IMR-90 (cell line): Measurements from ENCODE around the gene C19orf73. TPM values are rescaled to one million over a fixed set of nuclear protein-coding genes. Genes with fewer than 3 reads are reported as not detected.

ENCODE experiments used
- ATAC-seq: fragments of 200-7000 bp; cut with Tn5 transposase; 2 replicates; pipeline ENCODE4 v1.9.1; 2020; ENCODE audit warnings: low read depth, mild to moderate bottlenecking, moderate library complexity
- BruUV-seq: library from RNA; stranded (reverse); fragments of 400-500 nt; replicated peaks from 2 replicates; lab custom pipeline; 2021; lab: Mats Ljungman, UMichigan
- CTCF ChIA-PET: fragments of 300-600 bp; formaldehyde crosslinking; extraction: SDS; loops from one replicate; lab custom pipeline; 2021; ENCODE audit warnings: antibody characterized with exemption; lab: Yijun Ruan, JAX
- POLR2A ChIA-PET: fragments of 300-600 bp; sonication (Branson Sonifier 250); formaldehyde crosslinking; loops from one replicate; lab custom pipeline; 2022; ENCODE audit warnings: antibody characterized with exemption; ENCODE audit not compliant: unreplicated experiment; lab: Charles Lee
- DNase-seq: peaks from one replicate; pipeline ENCODE4 v3.0.0; 2013
- H2AFZ ChIP-seq: replicated peaks from 2 replicates; pipeline ENCODE3; 2013; ENCODE audit warnings: low read length, mild to moderate bottlenecking; ENCODE audit not compliant: poor library complexity
- H2AK5ac ChIP-seq: 2 replicates; pipeline ENCODE4 v1.6.1; 2013; ENCODE audit warnings: low read depth, low read length, inconsistent platforms
- H2AK9ac ChIP-seq: replicated peaks from 2 replicates; pipeline ENCODE3; 2013; ENCODE audit warnings: mild to moderate bottlenecking, low read depth, low read length, moderate library complexity; ENCODE audit not compliant: poor library complexity
- H2BK120ac ChIP-seq: 2 replicates; pipeline ENCODE4 v1.6.1; 2013; ENCODE audit warnings: low read depth, low read length, inconsistent platforms
- H2BK15ac ChIP-seq: 3 replicates; pipeline ENCODE4 v1.6.1; 2013; ENCODE audit warnings: low read depth, low read length, inconsistent platforms
- H2BK20ac ChIP-seq: 2 replicates; pipeline ENCODE4 v1.6.1; 2013; ENCODE audit warnings: low read depth, mild to moderate bottlenecking, inconsistent platforms, low read length, moderate library complexity
- H2BK5ac ChIP-seq: 2 replicates; pipeline ENCODE4 v1.6.1; 2013; ENCODE audit warnings: mild to moderate bottlenecking, low read depth, low read length, inconsistent platforms; ENCODE audit not compliant: poor library complexity, severe bottlenecking
- H3K14ac ChIP-seq: replicated peaks from 2 replicates; pipeline ENCODE4 v1.6.1; 2013; ENCODE audit warnings: low read depth, low read length, inconsistent platforms
- H3K18ac ChIP-seq: 2 replicates; pipeline ENCODE4 v1.6.1; 2013; ENCODE audit warnings: low read depth, low read length, control low read depth
- H3K23ac ChIP-seq: 2 replicates; pipeline ENCODE4 v1.6.1; 2013; ENCODE audit warnings: low read depth, low read length, inconsistent platforms
- H3K27ac ChIP-seq: 2 replicates; pipeline ENCODE4 v1.5.1; 2013; ENCODE audit warnings: mild to moderate bottlenecking, control low read depth, low read length; ENCODE audit not compliant: insufficient read depth
- H3K27me3 ChIP-seq: 2 replicates; pipeline ENCODE4 v1.6.1; 2013; ENCODE audit warnings: low read length; ENCODE audit not compliant: control insufficient read depth, insufficient read depth
- H3K36me3 ChIP-seq: 2 replicates; pipeline ENCODE4 v1.6.1; 2013; ENCODE audit warnings: low read length, mixed read lengths; ENCODE audit not compliant: control insufficient read depth, insufficient read depth
- H3K4ac ChIP-seq: 2 replicates; pipeline ENCODE4 v1.6.1; 2013; ENCODE audit warnings: low read depth, low read length, inconsistent platforms
- H3K4me1 ChIP-seq: 2 replicates; pipeline ENCODE4 v1.6.1; 2013; ENCODE audit warnings: low read length, mixed read lengths; ENCODE audit not compliant: control insufficient read depth, insufficient read depth
- H3K4me2 ChIP-seq: 2 replicates; pipeline ENCODE4 v1.6.1; 2013; ENCODE audit warnings: low read depth, mild to moderate bottlenecking, control low read depth, low read length, moderate library complexity
- H3K4me3 ChIP-seq: 2 replicates; pipeline ENCODE4 v1.5.1; 2013; ENCODE audit warnings: low read depth, mild to moderate bottlenecking, control low read depth, low read length, moderate library complexity; ENCODE audit not compliant: insufficient read depth
- H3K56ac ChIP-seq: 2 replicates; pipeline ENCODE4 v1.6.1; 2013; ENCODE audit warnings: low read length, inconsistent platforms; ENCODE audit not compliant: insufficient read depth; ENCODE audit errors: extremely low read depth
- H3K79me1 ChIP-seq, 2 experiments: 2 replicates each; pipeline ENCODE4 v1.6.1; 2013; ENCODE audit warnings: low read length in 2 of 2, inconsistent platforms in 1 of 2, low read depth in 1 of 2
- H3K9ac ChIP-seq: 2 replicates; pipeline ENCODE4 v1.6.1; 2013; ENCODE audit warnings: low read depth, low read length, control low read depth
- H3K9me1 ChIP-seq: 2 replicates; pipeline ENCODE4 v1.6.1; 2013; ENCODE audit warnings: low read length, inconsistent platforms; ENCODE audit not compliant: insufficient read depth
- H3K9me3 ChIP-seq: 2 replicates; pipeline ENCODE4 v1.6.1; 2013; ENCODE audit warnings: low read length; ENCODE audit not compliant: control insufficient read depth, insufficient read depth
- H4K20me1 ChIP-seq: 2 replicates; pipeline ENCODE4 v1.6.1; 2013; ENCODE audit warnings: low read length, inconsistent platforms; ENCODE audit not compliant: insufficient read depth
- H4K5ac ChIP-seq: 2 replicates; pipeline ENCODE4 v1.6.1; 2013; ENCODE audit warnings: mild to moderate bottlenecking, low read depth, low read length, control low read depth
- H4K8ac ChIP-seq, 2 experiments: 2 replicates each; pipeline ENCODE4 v1.6.1; 2013; ENCODE audit warnings: low read depth in 2 of 2, low read length in 2 of 2, control low read depth in 1 of 2, inconsistent platforms in 1 of 2
- H4K91ac ChIP-seq: 2 replicates; pipeline ENCODE4 v1.6.1; 2013; ENCODE audit warnings: low read depth, low read length, inconsistent platforms; ENCODE audit not compliant: insufficient read depth
- BHLHE40 ChIP-seq: fragments of 150-350 bp; IDR thresholded peaks from 2 replicates; pipeline ENCODE4 v1.6.1; 2016; ENCODE audit warnings: mild to moderate bottlenecking, low read depth, low read length
- CEBPB ChIP-seq: IDR thresholded peaks from 2 replicates; pipeline ENCODE4 v1.6.1; 2012; ENCODE audit warnings: low read depth, low read length, improper control_type of control experiment
- CHD1 ChIP-seq: IDR thresholded peaks from 2 replicates; pipeline ENCODE4 v1.6.1; 2012; ENCODE audit warnings: low read depth, low read length, improper control_type of control experiment
- CTCF ChIP-seq: conservative IDR thresholded peaks from 2 replicates; pipeline ENCODE4 v1.5.1; 2012; ENCODE audit warnings: mild to moderate bottlenecking, low read depth, low read length, improper control_type of control experiment
- ELK1 ChIP-seq: fragments of 150-350 bp; IDR thresholded peaks from 2 replicates; pipeline ENCODE4 v1.6.1; 2016; ENCODE audit warnings: low read depth, mild to moderate bottlenecking, low read length, moderate library complexity, borderline replicate concordance
- FOS ChIP-seq: fragments of 150-350 bp; IDR thresholded peaks from 2 replicates; pipeline ENCODE4 v1.6.1; 2016; ENCODE audit warnings: low read depth, low read length
- MAFK ChIP-seq: IDR thresholded peaks from 2 replicates; pipeline ENCODE4 v1.6.1; 2012; ENCODE audit warnings: low read depth, low read length, improper control_type of control experiment
- MAZ ChIP-seq: IDR thresholded peaks from 2 replicates; pipeline ENCODE4 v1.6.1; 2012; ENCODE audit warnings: low read depth, mild to moderate bottlenecking, low read length, improper control_type of control experiment, moderate library complexity, borderline replicate concordance
- MXI1 ChIP-seq: IDR thresholded peaks from 2 replicates; pipeline ENCODE4 v1.6.1; 2012; ENCODE audit warnings: low read depth, mild to moderate bottlenecking, low read length, moderate library complexity, borderline replicate concordance
- NFE2L2 ChIP-seq: fragments of 150-350 bp; IDR thresholded peaks from 2 replicates; pipeline ENCODE4 v1.6.1; 2016; ENCODE audit warnings: low read depth, mild to moderate bottlenecking, low read length
- POLR2A ChIP-seq: IDR thresholded peaks from 2 replicates; pipeline ENCODE4 v1.6.1; 2012; ENCODE audit warnings: mild to moderate bottlenecking, low read depth, low read length
- RAD21 ChIP-seq: IDR thresholded peaks from 2 replicates; pipeline ENCODE4 v1.6.1; 2012; ENCODE audit warnings: low read length, improper control_type of control experiment
- RCOR1 ChIP-seq: IDR thresholded peaks from 2 replicates; pipeline ENCODE4 v1.6.1; 2012; ENCODE audit warnings: mild to moderate bottlenecking, low read length, improper control_type of control experiment; ENCODE audit not compliant: insufficient replicate concordance
- RFX5 ChIP-seq: IDR thresholded peaks from 2 replicates; pipeline ENCODE4 v1.8.0; 2012; ENCODE audit warnings: low read depth, mild to moderate bottlenecking, low read length, moderate library complexity
- SMC3 ChIP-seq: fragments of 150-350 bp; IDR thresholded peaks from 2 replicates; pipeline ENCODE4 v1.6.1; 2016; ENCODE audit warnings: low read depth, mild to moderate bottlenecking, antibody characterized with exemption, low read length, moderate library complexity
- USF2 ChIP-seq: fragments of 150-350 bp; IDR thresholded peaks from 2 replicates; pipeline ENCODE4 v1.6.1; 2017; ENCODE audit warnings: mild to moderate bottlenecking, antibody characterized with exemption, low read length, low read depth
- WGBS, 2 experiments: methylation state at CpG; one replicate each; pipeline versions ENCODE4 v1.1.5 to v1.1.7; 2013; ENCODE audit warnings: missing lambda C conversion rate in 2 of 2; ENCODE audit not compliant: insufficient read length in 1 of 2; ENCODE audit errors: extremely low coverage in 2 of 2; 5-methylcytosine and 5-hydroxymethylcytosine counted together
- dilution Hi-C: fragments of 300-500 bp; cut with HindIII; formaldehyde crosslinking; loops from one replicate; pipeline ENCODE4 v1.14.3; 2018; ENCODE audit warnings: low sequenced_read_pairs; ENCODE audit not compliant: unreplicated experiment
- in situ Hi-C: fragments of 300-500 bp; cut with MboI; formaldehyde crosslinking; loops from 3 replicates; pipeline ENCODE4 v1.14.3; 2019; ENCODE audit warnings: low sequenced_read_pairs, inconsistent platforms, mixed read lengths
- intact Hi-C: fragments of 100-400 bp; cut with micrococcal nuclease; formaldehyde crosslinking; loops from 2 replicates; pipeline ENCODE4 v1.10.0; 2022
- polyA plus RNA-seq, 3 experiments: library from polyadenylated mRNA; depleted of rRNA; stranded (reverse); fragments of >200 nt; gene quantifications; 2 replicates each; pipeline ENCODE4 v1.2.3, GENCODE V29; 2012; ENCODE audit warnings: low replicate concordance in 1 of 3
- total RNA-seq: library from RNA; depleted of rRNA; stranded (reverse); fragments of >200 nt; gene quantifications from 2 replicates; pipeline ENCODE4 v1.2.3, GENCODE V29; 2012

C19orf73 gene
- total and polyA plus RNA-seq, 2 of the 4 experiments (the other 2 are of a cell fraction) = 1.2 TPM; not detected in 1

- intact Hi-C loops = no loop called here
- POLR2A ChIA-PET = no interaction called here
- ATAC-seq = no peak
- H3K27me3 ChIP-seq = no peaks in the 10 kb centered on the region
- no peak overlapping the region for H3K4me3 ChIP-seq
- H3K56ac ChIP-seq = no peak overlapping the region
- H3K9me3 ChIP-seq = no peaks in the 10 kb centered on the region
- H3K9ac ChIP-seq = no peak overlapping the region
- dilution Hi-C loops = no loop called here
- H2AK5ac ChIP-seq = no peak overlapping the region
- in situ Hi-C loops = no loop called here
- no peak overlapping the region for H3K18ac ChIP-seq
- H4K8ac ChIP-seq = no peak overlapping the region
- no peak overlapping the region for H2BK20ac ChIP-seq
- no peak overlapping the region for H3K4me2 ChIP-seq
- no TSS peak for BruUV-seq
- no CpG with 5 or more reads among the region's 5 CpGs for WGBS, 2 experiments
- H3K9me1 ChIP-seq = peaks cover 6% of the 10 kb centered on the region; the same call in 1 of the 2 replicates
- H4K5ac ChIP-seq = no peak overlapping the region
- H3K4ac ChIP-seq = no peak overlapping the region
- no peaks in the 10 kb centered on the region for H3K36me3 ChIP-seq
- DNase-seq = no peak
- no peaks in the 10 kb centered on the region for H4K20me1 ChIP-seq
- H3K14ac ChIP-seq = no peak overlapping the region
- H3K27ac ChIP-seq = no peak overlapping the region
- TF ChIP-seq CTCF (no peak), CHD1 (no peak), POLR2A (no peak), RFX5 (no peak), MXI1 (no peak), USF2 (no peak), ELK1 (no peak), RCOR1 (no peak), MAFK (no peak), SMC3 (no peak), NFE2L2 (no peak), RAD21 (no peak), BHLHE40 (no peak), MAZ (no peak), CEBPB (no peak), FOS (no peak)
- H2AFZ ChIP-seq = no peak overlapping the region
- H2BK5ac ChIP-seq = no peak overlapping the region
- no peak overlapping the region for H2AK9ac ChIP-seq
- CTCF ChIA-PET = no interaction called here
- H2BK15ac ChIP-seq = no peak overlapping the region
- H3K4me1 ChIP-seq = peaks cover 2% of the 10 kb centered on the region
- H3K23ac ChIP-seq = no peak overlapping the region
- no peak overlapping the region for H4K91ac ChIP-seq
- H2BK120ac ChIP-seq = no peak overlapping the region
- H3K79me1 ChIP-seq = no peaks in the 10 kb centered on the region
Measured at GRCh38 chr19:49135686-49136085, 16.7 kb upstream of the C19orf73 start.
